Right lung (tissue), 5 donors: ENCODE data around the gene MAPKAPK2. TPM values are rescaled to one million over a fixed set of nuclear protein-coding genes. Genes with fewer than 3 reads are reported as not detected.

Experiments
- DNase-seq, 2 donors: peaks; one replicate each; pipeline ENCODE4 v3.0.0-alpha.2; 2013
- polyA plus RNA-seq, 5 donors: library from polyadenylated mRNA; unstranded; fragments of 120-200 nt; gene quantifications; one replicate each; pipeline versions ENCODE4 v1.2.1 to v1.2.3, GENCODE V29; 2013; ENCODE audit warnings: inconsistent platforms in 1 of 5, low replicate concordance in 1 of 5; ENCODE audit not compliant: insufficient read length in 5 of 5, insufficient read depth in 1 of 5

The MAPKAPK2 gene
- polyA plus RNA-seq, 5 donors, result 52.1 to 65.9 (median 53.6) TPM

GRCh38 chr1:206658264-206658980 is 26.3 kb upstream of the MAPKAPK2 start:
- no peak for DNase-seq

- no peak for DNase-seq
Measured at GRCh38 chr1:206658981-206659273, 25.8 kb upstream of the MAPKAPK2 start.

GRCh38 chr1:206660136-206660535 is 24.6 kb upstream of the MAPKAPK2 start:
- DNase-seq, result no peak

GRCh38 chr1:206661161-206661820 is 23.4 kb upstream of the MAPKAPK2 start:
- no peak for DNase-seq

- DNase-seq, result no peak
Measured at GRCh38 chr1:206662396-206663092, 22.2 kb upstream of the MAPKAPK2 start.

- no peak for DNase-seq
Measured at GRCh38 chr1:206663362-206663761, 21.3 kb upstream of the MAPKAPK2 start.

- peak; percentile 61 to 79 for DNase-seq
Measured at GRCh38 chr1:206663832-206664652, 20.7 kb upstream of the MAPKAPK2 start.

- DNase-seq, result no peak
Measured at GRCh38 chr1:206664740-206665139, 20.0 kb upstream of the MAPKAPK2 start.

GRCh38 chr1:206666031-206666561 is 18.6 kb upstream of the MAPKAPK2 start:
- no peak for DNase-seq

GRCh38 chr1:206666954-206667665 is 17.6 kb upstream of the MAPKAPK2 start:
- DNase-seq, result no peak

- DNase-seq, result no peak
Measured at GRCh38 chr1:206668351-206668750, 16.4 kb upstream of the MAPKAPK2 start.

GRCh38 chr1:206668874-206669410 is 15.8 kb upstream of the MAPKAPK2 start:
- DNase-seq, result no peak

- no peak for DNase-seq
Measured at GRCh38 chr1:206672011-206672688, 12.6 kb upstream of the MAPKAPK2 start.

GRCh38 chr1:206672844-206673758 is 11.6 kb upstream of the MAPKAPK2 start:
- no peak for DNase-seq

GRCh38 chr1:206674236-206674635 is 10.5 kb upstream of the MAPKAPK2 start:
- DNase-seq, result no peak

GRCh38 chr1:206674745-206675175 is 9.9 kb upstream of the MAPKAPK2 start:
- DNase-seq, result peak; percentile 62 to 68

- DNase-seq, result no peak
Measured at GRCh38 chr1:206676499-206676898, 8.2 kb upstream of the MAPKAPK2 start.

GRCh38 chr1:206678490-206678889 is 6.2 kb upstream of the MAPKAPK2 start:
- DNase-seq, result no peak

GRCh38 chr1:206679738-206680211 is 4.9 kb upstream of the MAPKAPK2 start:
- DNase-seq, result no peak
